ENCODE results near the gene MBNL2.

DNA sequence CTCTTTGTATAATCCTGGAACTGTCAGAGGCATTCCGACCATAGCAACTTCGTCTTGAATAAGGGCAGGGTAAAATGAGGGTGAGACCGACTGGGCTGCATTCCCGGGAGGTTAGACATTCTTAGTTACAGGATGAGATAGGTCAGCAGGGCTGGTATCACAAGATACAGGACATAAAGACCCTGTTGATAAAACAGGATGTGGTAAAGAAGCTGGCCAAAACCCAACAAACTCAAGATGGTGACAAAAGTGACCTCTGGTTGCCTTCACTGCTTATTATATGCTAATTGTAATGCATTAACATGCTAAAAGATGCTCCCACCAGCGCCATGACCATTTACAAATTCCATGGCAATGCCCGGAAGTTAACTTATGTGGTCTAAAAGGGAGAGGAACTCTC, 27.7 kb upstream of the MBNL2 start:
- TF ChIP-seq, protein P1, sequence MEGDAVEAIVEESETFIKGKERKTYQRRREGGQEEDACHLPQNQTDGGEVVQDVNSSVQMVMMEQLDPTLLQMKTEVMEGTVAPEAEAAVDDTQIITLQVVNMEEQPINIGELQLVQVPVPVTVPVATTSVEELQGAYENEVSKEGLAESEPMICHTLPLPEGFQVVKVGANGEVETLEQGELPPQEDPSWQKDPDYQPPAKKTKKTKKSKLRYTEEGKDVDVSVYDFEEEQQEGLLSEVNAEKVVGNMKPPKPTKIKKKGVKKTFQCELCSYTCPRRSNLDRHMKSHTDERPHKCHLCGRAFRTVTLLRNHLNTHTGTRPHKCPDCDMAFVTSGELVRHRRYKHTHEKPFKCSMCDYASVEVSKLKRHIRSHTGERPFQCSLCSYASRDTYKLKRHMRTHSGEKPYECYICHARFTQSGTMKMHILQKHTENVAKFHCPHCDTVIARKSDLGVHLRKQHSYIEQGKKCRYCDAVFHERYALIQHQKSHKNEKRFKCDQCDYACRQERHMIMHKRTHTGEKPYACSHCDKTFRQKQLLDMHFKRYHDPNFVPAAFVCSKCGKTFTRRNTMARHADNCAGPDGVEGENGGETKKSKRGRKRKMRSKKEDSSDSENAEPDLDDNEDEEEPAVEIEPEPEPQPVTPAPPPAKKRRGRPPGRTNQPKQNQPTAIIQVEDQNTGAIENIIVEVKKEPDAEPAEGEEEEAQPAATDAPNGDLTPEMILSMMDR (conservative IDR thresholded peaks at IDR 0.05; ENCODE audit: low read length), result no peak
- TF ChIP-seq EZH2phosphoT487 (IDR thresholded peaks at IDR 0.05; ENCODE audit: borderline replicate concordance, low read depth, low read length), result no peak

Data from OCI-LY7 (cell line).